Lung (tissue), 12 donors: ENCODE data around the gene PTPRU. TPM values are rescaled to one million over a fixed set of nuclear protein-coding genes. Genes with fewer than 3 reads are reported as not detected.

Experiments
- ATAC-seq: fragments of 200-7000 bp; cut with Tn5 transposase; one replicate; pipeline ENCODE4 v1.9.1; 2020; ENCODE audit warnings: moderate number of reproducible peaks; ENCODE audit not compliant: insufficient read depth, low FRiP score
- DNase-seq, 3 donors: peaks; one replicate each; pipeline ENCODE4 v3.0.0-alpha.2; 2013 to 2017
- H3K27ac ChIP-seq, 2 donors: one replicate each; pipeline ENCODE4 v1.5.1; 2013; ENCODE audit warnings: mild to moderate bottlenecking in 2 of 2, moderate library complexity in 2 of 2, control low read depth in 1 of 2, inconsistent platforms in 1 of 2, low read depth in 1 of 2, low read length in 1 of 2
- H3K27me3 ChIP-seq, 3 donors: one replicate each; pipeline ENCODE4 v1.5.1; 2013; ENCODE audit warnings: low read length in 2 of 3; ENCODE audit not compliant: control insufficient read depth in 3 of 3, insufficient read depth in 3 of 3
- H3K36me3 ChIP-seq, 4 donors: one replicate each; pipeline ENCODE4 v1.5.1; 2013; ENCODE audit warnings: low read length in 4 of 4, mild to moderate bottlenecking in 1 of 4, moderate library complexity in 1 of 4; ENCODE audit not compliant: control insufficient read depth in 4 of 4, insufficient read depth in 4 of 4
- H3K4me1 ChIP-seq, 5 donors: one replicate each; pipeline ENCODE4 v1.5.1; 2013; ENCODE audit warnings: low read length in 5 of 5, mild to moderate bottlenecking in 2 of 5, moderate library complexity in 1 of 5; ENCODE audit not compliant: control insufficient read depth in 5 of 5, insufficient read depth in 5 of 5
- H3K4me3 ChIP-seq: one replicate; pipeline ENCODE4 v1.5.1; 2013; ENCODE audit warnings: mild to moderate bottlenecking, control low read depth, moderate library complexity
- H3K9ac ChIP-seq, 2 donors: one replicate each; pipeline ENCODE4 v1.5.1; 2013; ENCODE audit warnings: low read length in 2 of 2, control low read depth in 1 of 2; ENCODE audit not compliant: insufficient read depth in 1 of 2
- H3K9me3 ChIP-seq, 4 donors: one replicate each; pipeline ENCODE4 v1.5.1; 2013; ENCODE audit warnings: low read length in 3 of 4, mild to moderate bottlenecking in 1 of 4, moderate library complexity in 1 of 4; ENCODE audit not compliant: control insufficient read depth in 4 of 4, insufficient read depth in 3 of 4
- WGBS, 2 donors: extraction: QIAGEN DNeasy Blood & Tissue Kit; methylation state at CpG; one replicate each; pipeline ENCODE4 v1.1.7; 2013; 5-methylcytosine and 5-hydroxymethylcytosine counted together
- polyA plus RNA-seq, 2 donors: library from polyadenylated mRNA; stranded (reverse); fragments of 200-250 nt; gene quantifications; one replicate each; pipeline ENCODE4 v1.2.1, GENCODE V29; 2013
- total RNA-seq, 2 donors: library from RNA; depleted of rRNA in 1 of 2; stranded (reverse); fragments of >200 nt in 1 of 2; gene quantifications; one replicate each; pipeline ENCODE4 v1.2.1, GENCODE V29; 2014 to 2021
- TF ChIP-seq, protein P1 (sequence below): IDR thresholded peaks from 2 replicates; pipeline ENCODE4 v1.5.1; 2012; ENCODE audit warnings: mild to moderate bottlenecking; ENCODE audit errors: control extremely low read depth, extremely low read depth
- donor health status: control.
- donor health status: control.
- donor health status: Bipolar disorder and iron deficiency.
- donor health status: healthy.
- donor health status: DM: yes; HTN: yes; CAD: no.

The PTPRU gene
- total and polyA plus RNA-seq, 4 donors, result 22.6 to 55.3 (median 32.9) TPM

DNA sequence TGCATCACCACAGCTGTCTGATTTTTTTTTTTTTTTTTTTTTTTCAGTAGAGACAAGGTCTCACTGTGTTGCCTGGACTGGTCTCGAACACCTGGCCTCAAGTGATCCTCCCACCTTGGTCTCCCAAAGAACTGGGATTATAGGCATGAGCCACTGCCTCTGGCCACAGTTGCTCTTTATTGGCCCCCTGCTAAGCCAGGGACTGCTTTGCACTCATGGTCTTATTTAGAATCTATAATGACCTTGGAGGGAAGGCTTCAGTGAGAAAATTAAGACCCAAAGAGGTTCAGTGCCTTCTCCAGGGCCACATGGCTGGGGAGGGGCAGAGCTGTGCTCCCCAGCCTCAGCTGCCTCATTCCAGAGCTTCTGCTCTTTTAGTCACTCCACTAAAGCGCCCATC is 84.9 kb downstream of the PTPRU start:
- Histone ChIP-seq H3K27ac (no peak overlapping the region), H3K4me1 (no peaks in the 10 kb centered on the region), H3K4me3 (no peak overlapping the region), H3K36me3 (peaks cover 0 to 20% (median 0%) of the 10 kb centered on the region in 4 donors), H3K9me3 (no peaks in the 10 kb centered on the region), H3K9ac (no peak overlapping the region), H3K27me3 (no peaks in the 10 kb centered on the region)
- ATAC-seq, result no peak
- no peak for DNase-seq
- WGBS, 2 donors, result 93 to 96% methylated on average over 2 of the region's 2 CpGs
- TF ChIP-seq, protein P1, sequence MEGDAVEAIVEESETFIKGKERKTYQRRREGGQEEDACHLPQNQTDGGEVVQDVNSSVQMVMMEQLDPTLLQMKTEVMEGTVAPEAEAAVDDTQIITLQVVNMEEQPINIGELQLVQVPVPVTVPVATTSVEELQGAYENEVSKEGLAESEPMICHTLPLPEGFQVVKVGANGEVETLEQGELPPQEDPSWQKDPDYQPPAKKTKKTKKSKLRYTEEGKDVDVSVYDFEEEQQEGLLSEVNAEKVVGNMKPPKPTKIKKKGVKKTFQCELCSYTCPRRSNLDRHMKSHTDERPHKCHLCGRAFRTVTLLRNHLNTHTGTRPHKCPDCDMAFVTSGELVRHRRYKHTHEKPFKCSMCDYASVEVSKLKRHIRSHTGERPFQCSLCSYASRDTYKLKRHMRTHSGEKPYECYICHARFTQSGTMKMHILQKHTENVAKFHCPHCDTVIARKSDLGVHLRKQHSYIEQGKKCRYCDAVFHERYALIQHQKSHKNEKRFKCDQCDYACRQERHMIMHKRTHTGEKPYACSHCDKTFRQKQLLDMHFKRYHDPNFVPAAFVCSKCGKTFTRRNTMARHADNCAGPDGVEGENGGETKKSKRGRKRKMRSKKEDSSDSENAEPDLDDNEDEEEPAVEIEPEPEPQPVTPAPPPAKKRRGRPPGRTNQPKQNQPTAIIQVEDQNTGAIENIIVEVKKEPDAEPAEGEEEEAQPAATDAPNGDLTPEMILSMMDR, result no peak

DNA sequence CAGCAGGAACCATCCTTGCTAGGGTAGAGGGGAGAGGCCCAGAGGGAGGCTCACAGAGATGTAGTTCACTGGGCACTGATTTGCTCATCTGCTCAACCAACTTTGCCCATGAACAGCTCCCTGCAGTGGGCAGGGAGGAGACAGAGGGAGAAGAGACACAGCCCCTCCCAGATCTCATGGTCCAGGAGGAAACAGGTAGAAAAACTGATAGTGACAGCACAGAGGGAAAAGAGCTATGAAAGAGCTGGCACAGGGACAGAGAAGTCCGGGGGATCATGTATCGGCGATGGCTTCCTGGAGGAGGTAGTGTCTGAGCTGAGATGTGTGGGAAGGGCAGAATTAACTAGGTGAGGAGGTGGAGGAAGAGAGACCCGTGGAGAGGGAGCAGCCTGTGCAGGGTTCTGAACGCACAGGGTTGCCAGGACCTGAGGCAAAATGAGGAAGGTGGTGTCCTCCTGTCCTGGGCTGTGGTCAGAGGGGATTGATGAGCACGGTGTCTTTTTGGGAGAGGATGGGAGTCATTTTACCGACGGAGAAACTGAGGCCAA is 85.9 kb downstream of the PTPRU start:
- Histone ChIP-seq H3K9me3 (no peaks in the 10 kb centered on the region), H3K27ac (no peak overlapping the region), H3K27me3 (no peaks in the 10 kb centered on the region), H3K4me3 (no peak overlapping the region), H3K4me1 (no peaks in the 10 kb centered on the region), H3K9ac (no peak overlapping the region), H3K36me3 (peaks cover 0 to 18% (median 0%) of the 10 kb centered on the region in 4 donors)
- 76 to 81% methylated on average over 8 of the region's 8 CpGs for WGBS, 2 donors
- TF ChIP-seq, protein P1, result no peak
- DNase-seq (no peak), ATAC-seq (no peak)

DNA sequence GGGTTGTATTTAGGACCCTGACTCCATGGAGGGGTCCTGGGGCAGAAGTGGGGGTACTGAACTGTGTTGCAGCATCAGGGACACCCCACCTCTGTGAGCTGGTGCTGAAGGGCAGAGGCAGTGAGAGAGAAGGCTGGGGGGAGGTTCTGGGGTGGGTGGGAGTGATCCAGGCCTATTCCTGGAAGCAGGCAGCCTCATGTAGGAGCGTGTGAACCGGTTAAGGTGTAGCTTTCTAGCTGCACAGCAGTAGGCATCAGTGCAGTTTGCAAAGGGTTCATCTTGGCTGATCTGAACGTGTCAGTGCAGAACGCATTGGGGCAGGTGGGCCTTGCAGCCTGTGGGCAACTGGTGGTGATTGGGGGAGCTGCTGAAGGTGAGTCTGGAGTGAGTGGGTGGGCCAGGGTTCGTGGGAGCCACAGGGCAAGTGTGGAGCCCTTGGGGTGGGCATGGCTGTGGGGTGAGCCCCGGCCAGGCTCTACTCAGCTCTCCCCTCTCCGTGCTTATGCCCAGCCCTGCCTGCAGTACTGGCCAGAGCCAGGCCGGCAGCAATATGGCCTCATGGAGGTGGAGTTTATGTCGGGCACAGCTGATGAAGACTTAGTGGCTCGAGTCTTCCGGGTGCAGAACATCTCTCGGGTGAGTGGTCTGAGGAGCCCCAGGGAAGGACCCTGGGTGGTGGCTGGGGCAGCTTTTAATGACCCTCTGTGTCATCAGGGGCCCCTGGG is 86.7 kb downstream of the PTPRU start:
- no peaks in the 10 kb centered on the region for H3K4me1 ChIP-seq
- WGBS, 2 donors, result 85 to 88% methylated on average over 12 of the region's 12 CpGs
- no peak overlapping the region for H3K27ac ChIP-seq
- DNase-seq (no peak), ATAC-seq (no peak)
- no peak overlapping the region for H3K4me3 ChIP-seq
- H3K9ac ChIP-seq, result no peak overlapping the region
- H3K36me3 ChIP-seq, result peaks cover 0 to 15% (median 2%) of the 10 kb centered on the region in 4 donors
- TF ChIP-seq, protein P1, result no peak
- no peaks in the 10 kb centered on the region for H3K9me3 ChIP-seq
- H3K27me3 ChIP-seq, result no peaks in the 10 kb centered on the region

DNA sequence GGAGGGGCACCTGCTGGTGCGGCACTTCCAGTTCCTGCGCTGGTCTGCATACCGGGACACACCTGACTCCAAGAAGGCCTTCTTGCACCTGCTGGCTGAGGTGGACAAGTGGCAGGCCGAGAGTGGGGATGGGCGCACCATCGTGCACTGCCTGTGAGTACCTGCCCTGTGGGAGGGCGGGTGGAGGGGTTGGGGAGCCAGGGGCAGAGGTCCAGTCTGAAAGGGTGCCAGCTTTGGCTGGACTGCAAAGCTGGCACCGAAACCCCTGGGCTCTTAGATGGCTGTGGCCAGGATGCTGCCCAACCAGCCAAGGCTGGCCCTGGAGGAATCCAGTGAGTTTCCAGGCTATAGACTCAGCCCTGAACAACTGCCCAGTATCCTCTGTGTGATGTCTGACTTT is 87.3 kb downstream of the PTPRU start:
- no peak for ATAC-seq
- H3K27ac ChIP-seq, result no peak overlapping the region
- WGBS, 2 donors, result 95 to 98% methylated on average over 8 of the region's 8 CpGs
- no peaks in the 10 kb centered on the region for H3K27me3 ChIP-seq
- DNase-seq, result no peak
- no peak overlapping the region for H3K9ac ChIP-seq
- no peaks in the 10 kb centered on the region for H3K4me1 ChIP-seq
- no peaks in the 10 kb centered on the region for H3K9me3 ChIP-seq
- TF ChIP-seq, protein P1, result no peak
- H3K36me3 ChIP-seq, result peaks cover 0 to 15% (median 2%) of the 10 kb centered on the region in 4 donors
- no peak overlapping the region for H3K4me3 ChIP-seq
